Stomach (tissue), 9 donors: Measurements from ENCODE around the gene C10orf71. TPM values are rescaled to one million over a fixed set of nuclear protein-coding genes. Genes with fewer than 3 reads are reported as not detected.

Experiments
- DNase-seq, 2 donors: peaks; one replicate each; pipeline versions ENCODE4 v3.0.0 to v3.0.0-alpha.2; 2013 to 2019
- H3K27ac ChIP-seq, 5 donors: fragments of 200-600 bp in 4 of 5; sonication (generic) in 4 of 5; one replicate each; pipeline ENCODE4 v1.5.1; 2013 to 2019; ENCODE audit warnings: mild to moderate bottlenecking in 1 of 5, moderate library complexity in 1 of 5
- H3K27me3 ChIP-seq, 3 donors: fragments of 200-600 bp; sonication (generic); one replicate each; pipeline ENCODE4 v1.5.1; 2017 to 2019; ENCODE audit warnings: mixed run types in 1 of 3
- H3K36me3 ChIP-seq, 4 donors: fragments of 200-600 bp; sonication (generic); 1 replicate in 3 of 4; 2 replicates in 1 of 4; pipeline ENCODE4 v1.5.1; 2016 to 2019
- H3K4me1 ChIP-seq, 4 donors: fragments of 200-600 bp; sonication (generic); one replicate each; pipeline ENCODE4 v1.5.1; 2016 to 2019
- H3K4me3 ChIP-seq, 4 donors: fragments of 200-600 bp; sonication (generic) in 3 of 4; one replicate each; pipeline ENCODE4 v1.5.1; 2016 to 2019; ENCODE audit warnings: mild to moderate bottlenecking in 1 of 4
- H3K9me3 ChIP-seq, 4 donors: fragments of 200-600 bp; sonication (generic); one replicate each; pipeline ENCODE4 v1.5.1; 2016 to 2019
- CTCF ChIP-seq, 7 experiments: fragments of 450-650 bp in 4 of 7; fragments of 200-600 bp in 3 of 7; sonication (generic) in 3 of 7; IDR thresholded peaks; one replicate each; pipeline ENCODE4 v1.5.1; 2016 to 2019; ENCODE audit warnings: antibody characterized with exemption in 7 of 7, control low read depth in 2 of 7, mild to moderate bottlenecking in 1 of 7
- EP300 ChIP-seq: sonication (generic); formaldehyde crosslinking; IDR thresholded peaks from one replicate; pipeline ENCODE4 v1.6.1; 2017; ENCODE audit warnings: antibody characterized with exemption
- POLR2A ChIP-seq, 4 donors: fragments of 450-650 bp; IDR thresholded peaks; one replicate each; pipeline ENCODE4 v1.6.1; 2016; ENCODE audit warnings: antibody characterized with exemption in 4 of 4, control low read depth in 2 of 4, mild to moderate bottlenecking in 1 of 4, moderate library complexity in 1 of 4
- POLR2AphosphoS5 ChIP-seq, 3 donors: sonication (generic); formaldehyde crosslinking; IDR thresholded peaks; one replicate each; pipeline ENCODE4 v1.6.1; 2016; ENCODE audit warnings: antibody characterized with exemption in 3 of 3
- WGBS, 5 donors: extraction: QIAGEN DNeasy Blood & Tissue Kit in 3 of 5; methylation state at CpG; one replicate each; pipeline versions ENCODE4 v1.1.5 to v1.1.7; 2013 to 2018; 5-methylcytosine and 5-hydroxymethylcytosine counted together
- intact Hi-C: fragments of 100-400 bp; cut with DNase I; formaldehyde crosslinking; loops from one replicate; pipeline ENCODE4 v1.15.1; 2023; ENCODE audit warnings: low total_unique reads
- polyA plus RNA-seq, 3 donors: library from polyadenylated mRNA; stranded (reverse); fragments of 200-250 nt; gene quantifications; one replicate each; pipeline ENCODE4 v1.2.3, GENCODE V29; 2013
- total RNA-seq, 5 donors: library from RNA; depleted of rRNA; stranded (reverse); fragments of >200 nt; gene quantifications; one replicate each; pipeline versions ENCODE4 v1.1.0 to v1.2.3, GENCODE V29; 2014 to 2016
- donor health status: healthy with polysubstance abuse.
- donor health status: Bipolar disorder and iron deficiency.
- donor health status: healthy.

Gene C10orf71
- total and polyA plus RNA-seq, 8 donors, result 0.18 TPM; not detected in 7

- TF ChIP-seq POLR2A (IDR thresholded peaks at IDR 0.05) (no peak), CTCF (IDR thresholded peaks at IDR 0.05) (no peak), POLR2AphosphoS5 (IDR thresholded peaks at IDR 0.05) (no peak), EP300 (no peak)
- Histone ChIP-seq H3K27ac (no peak overlapping the region), H3K4me3 (no peak overlapping the region), H3K9me3 (peaks cover 0 to 5% (median 2%) of the 10 kb centered on the region in 4 donors), H3K36me3 (no peaks in the 10 kb centered on the region), H3K4me1 (no peaks in the 10 kb centered on the region), H3K27me3 (peaks cover 0 to 3% (median 0%) of the 10 kb centered on the region in 3 donors)
- WGBS, 5 donors, result 62 to 71% (median 70%) methylated on average over 9 of the region's 9 CpGs
- peak in 1 of 2 donors; percentile 44 for DNase-seq
- intact Hi-C loops, result no loop called here
Observed at GRCh38 chr10:49309691-49310411, 10.9 kb downstream of the C10orf71 start.

- H3K27me3 ChIP-seq, result no peaks in the 10 kb centered on the region
- peaks cover 0 to 5% (median 2%) of the 10 kb centered on the region in 4 donors for H3K9me3 ChIP-seq
- no peak for TF ChIP-seq POLR2AphosphoS5 (IDR thresholded peaks at IDR 0.05)
- no peak for TF ChIP-seq POLR2A (IDR thresholded peaks at IDR 0.05)
- no peak for TF ChIP-seq CTCF (IDR thresholded peaks at IDR 0.05)
- TF ChIP-seq EP300, result no peak
- intact Hi-C loops, result no loop called here
- H3K36me3 ChIP-seq, result no peaks in the 10 kb centered on the region
- H3K27ac ChIP-seq, result no peak overlapping the region
- H3K4me3 ChIP-seq, result no peak overlapping the region
- no peak for DNase-seq
- no peaks in the 10 kb centered on the region for H3K4me1 ChIP-seq
- 80 to 84% (median 83%) methylated on average over 5 of the region's 5 CpGs for WGBS, 5 donors
Observed at GRCh38 chr10:49310460-49310859, 11.5 kb downstream of the C10orf71 start.

GRCh38 chr10:49310901-49311554 is 12.1 kb downstream of the C10orf71 start:
- H3K4me1 ChIP-seq, result no peaks in the 10 kb centered on the region
- H3K27me3 ChIP-seq, result no peaks in the 10 kb centered on the region
- TF ChIP-seq POLR2A (IDR thresholded peaks at IDR 0.05) (no peak), EP300 (no peak), CTCF (IDR thresholded peaks at IDR 0.05) (no peak), POLR2AphosphoS5 (IDR thresholded peaks at IDR 0.05) (no peak)
- intact Hi-C loops, result no loop called here
- H3K4me3 ChIP-seq, result no peak overlapping the region
- no peak for DNase-seq
- H3K9me3 ChIP-seq, result peaks cover 0 to 5% (median 2%) of the 10 kb centered on the region in 4 donors
- WGBS, 5 donors, result 76 to 86% (median 79%) methylated on average over 7 of the region's 7 CpGs
- no peak overlapping the region for H3K27ac ChIP-seq
- no peaks in the 10 kb centered on the region for H3K36me3 ChIP-seq

- Histone ChIP-seq H3K27ac (no peak overlapping the region), H3K27me3 (no peaks in the 10 kb centered on the region), H3K4me1 (no peaks in the 10 kb centered on the region), H3K9me3 (peaks cover 0 to 5% (median 2%) of the 10 kb centered on the region in 4 donors), H3K36me3 (no peaks in the 10 kb centered on the region), H3K4me3 (no peak overlapping the region)
- intact Hi-C loops, result no loop called here
- no peak for DNase-seq
- TF ChIP-seq EP300 (no peak), POLR2A (IDR thresholded peaks at IDR 0.05) (no peak), CTCF (IDR thresholded peaks at IDR 0.05) (no peak), POLR2AphosphoS5 (IDR thresholded peaks at IDR 0.05) (no peak)
- 67 to 81% (median 76%) methylated on average over 4 of the region's 4 CpGs for WGBS, 5 donors
Observed at GRCh38 chr10:49311555-49312236, 12.7 kb downstream of the C10orf71 start.
